H1 (cell line): ENCODE data around the gene CACNG1. TPM values are rescaled to one million over a fixed set of nuclear protein-coding genes. Genes with fewer than 3 reads are reported as not detected.

Source experiments
- CTCF ChIA-PET: fragments of 300-600 bp; sonication (Branson Sonifier 250); formaldehyde crosslinking; loops from one replicate; lab custom pipeline; 2021; ENCODE audit not compliant: partially characterized antibody; lab: Charles Lee
- POLR2A ChIA-PET: fragments of 300-600 bp; sonication (Branson Sonifier 250); formaldehyde crosslinking; loops from one replicate; lab custom pipeline; 2021; ENCODE audit warnings: inconsistent platforms; ENCODE audit not compliant: partially characterized antibody; lab: Charles Lee
- DNase-seq, 2 experiments: peaks; one replicate each; pipeline versions ENCODE4 v3.0.0 to v3.0.0-alpha.2; 2010 to 2022; ENCODE audit warnings: low spot score in 2 of 2, low read depth in 1 of 2, mixed read lengths in 1 of 2
- FAIRE-seq: peaks from 2 replicates; lab custom pipeline; 2011; peaks lifted over from hg19 to GRCh38; lab: Jason Lieb, UNC
- H2AFZ ChIP-seq: 2 replicates; pipeline ENCODE4 v1.8.1; 2012; ENCODE audit warnings: low read length, inconsistent platforms
- H2AK5ac ChIP-seq: 2 replicates; pipeline ENCODE4 v1.6.1; 2013; ENCODE audit warnings: low read depth, low read length
- H2BK120ac ChIP-seq: replicated peaks from 2 replicates; pipeline ENCODE3; 2013; ENCODE audit warnings: low read depth, low read length, inconsistent platforms
- H2BK12ac ChIP-seq: 2 replicates; pipeline ENCODE4 v1.6.1; 2013; ENCODE audit warnings: low read depth, low read length
- H2BK15ac ChIP-seq: 2 replicates; pipeline ENCODE4 v1.6.1; 2013; ENCODE audit warnings: low read length
- H2BK20ac ChIP-seq: 2 replicates; pipeline ENCODE4 v1.6.1; 2013; ENCODE audit warnings: low read length
- H2BK5ac ChIP-seq: 2 replicates; pipeline ENCODE4 v1.6.1; 2013; ENCODE audit warnings: low read depth, low read length
- H3K14ac ChIP-seq: 2 replicates; pipeline ENCODE4 v1.6.1; 2013; ENCODE audit warnings: inconsistent platforms; ENCODE audit not compliant: insufficient read length
- H3K18ac ChIP-seq: 2 replicates; pipeline ENCODE4 v1.6.1; 2013; ENCODE audit warnings: low read length; ENCODE audit errors: extremely low read depth
- H3K23ac ChIP-seq: 2 replicates; pipeline ENCODE4 v1.6.1; 2013; ENCODE audit warnings: inconsistent platforms; ENCODE audit not compliant: insufficient read length
- H3K23me2 ChIP-seq: 2 replicates; pipeline ENCODE4 v1.6.1; 2013; ENCODE audit warnings: low read depth, low read length
- H3K27ac ChIP-seq: 2 replicates; pipeline ENCODE4 v1.6.1; 2011; ENCODE audit warnings: low read depth, low read length, inconsistent platforms
- H3K27me3 ChIP-seq, 4 experiments: replicated peaks in 1 of 4; 1 replicate in 1 of 4; 2 replicates in 3 of 4; pipeline versions ENCODE4 v1.6.1 to v1.8.1; 2011 to 2013; ENCODE audit warnings: low read length in 3 of 4, mild to moderate bottlenecking in 3 of 4, inconsistent platforms in 2 of 4, mixed read lengths in 2 of 4, moderate library complexity in 1 of 4; ENCODE audit not compliant: control insufficient read depth in 3 of 4, insufficient read depth in 3 of 4; ENCODE audit errors: extremely low read depth in 1 of 4
- H3K36me3 ChIP-seq, 4 experiments: 2 replicates each; pipeline versions ENCODE4 v1.6.1 to v1.8.1; 2011 to 2013; ENCODE audit warnings: mild to moderate bottlenecking in 4 of 4, low read length in 3 of 4, moderate library complexity in 2 of 4, control low read depth in 1 of 4, inconsistent platforms in 1 of 4; ENCODE audit not compliant: insufficient read depth in 4 of 4, control insufficient read depth in 2 of 4
- H3K4ac ChIP-seq: replicated peaks from 2 replicates; pipeline ENCODE3; 2013; ENCODE audit warnings: low read length, low read depth, mixed read lengths, inconsistent platforms; ENCODE audit not compliant: insufficient read length
- H3K4me1 ChIP-seq, 4 experiments: replicated peaks in 1 of 4; 1 replicate in 1 of 4; 2 replicates in 3 of 4; pipeline versions ENCODE4 v1.6.1 to v1.8.1; 2011 to 2013; ENCODE audit warnings: low read length in 3 of 4, inconsistent platforms in 2 of 4, mixed read lengths in 1 of 4; ENCODE audit not compliant: insufficient read depth in 4 of 4, control insufficient read depth in 3 of 4
- H3K4me2 ChIP-seq, 2 experiments: 2 replicates each; pipeline versions ENCODE4 v1.6.1 to v1.8.1; 2011 to 2013; ENCODE audit warnings: low read depth in 2 of 2, low read length in 2 of 2, control low read depth in 1 of 2, inconsistent platforms in 1 of 2, mild to moderate bottlenecking in 1 of 2; ENCODE audit not compliant: insufficient read depth in 1 of 2
- H3K4me3 ChIP-seq, 4 experiments: fragments of 200-600, 300-600 bp in 1 of 4; sonication (generic), shearing (Covaris generic), sonication (Bioruptor Twin) in 1 of 4; 2 replicates each; pipeline versions ENCODE4 v1.5.1 to v1.8.1; 2011 to 2016; ENCODE audit warnings: low read length in 4 of 4, low read depth in 3 of 4, control low read depth in 2 of 4, inconsistent platforms in 2 of 4, mild to moderate bottlenecking in 2 of 4, mixed read lengths in 1 of 4, moderate library complexity in 1 of 4; ENCODE audit not compliant: insufficient read depth in 2 of 4; ENCODE audit errors: extremely low read depth in 1 of 4
- H3K56ac ChIP-seq: replicated peaks from 2 replicates; pipeline ENCODE3; 2013; ENCODE audit warnings: low read depth, mild to moderate bottlenecking, mixed read lengths, low read length, inconsistent platforms; ENCODE audit not compliant: insufficient read length
- H3K79me1 ChIP-seq: 2 replicates; pipeline ENCODE4 v1.6.1; 2013; ENCODE audit warnings: low read depth, low read length, control low read depth
- H3K79me2 ChIP-seq, 2 experiments: 2 replicates each; pipeline versions ENCODE4 v1.6.1 to v1.8.1; 2012 to 2013; ENCODE audit warnings: low read length in 2 of 2, mild to moderate bottlenecking in 2 of 2, inconsistent platforms in 1 of 2; ENCODE audit not compliant: insufficient read depth in 2 of 2, control insufficient read depth in 1 of 2
- H3K9ac ChIP-seq, 4 experiments: replicated peaks in 1 of 4; 1 replicate in 1 of 4; 2 replicates in 3 of 4; pipeline versions ENCODE4 v1.6.1 to v1.8.1; 2011 to 2013; ENCODE audit warnings: low read depth in 3 of 4, low read length in 3 of 4, control low read depth in 2 of 4, mild to moderate bottlenecking in 2 of 4, moderate library complexity in 2 of 4, inconsistent platforms in 1 of 4; ENCODE audit errors: extremely low read depth in 1 of 4
- H3K9me3 ChIP-seq, 2 experiments: 2 replicates each; pipeline versions ENCODE4 v1.6.1 to v1.8.1; 2012 to 2013; ENCODE audit warnings: mild to moderate bottlenecking in 2 of 2, moderate library complexity in 2 of 2, control low read depth in 1 of 2, inconsistent platforms in 1 of 2, low read depth in 1 of 2, low read length in 1 of 2, mixed read lengths in 1 of 2; ENCODE audit not compliant: insufficient read depth in 2 of 2
- H4K20me1 ChIP-seq, 2 experiments: replicated peaks in 1 of 2; 2 replicates each; pipeline versions ENCODE3 to v1.8.1; 2011 to 2013; ENCODE audit warnings: inconsistent platforms in 2 of 2, low read length in 2 of 2, mild to moderate bottlenecking in 1 of 2; ENCODE audit not compliant: insufficient read depth in 2 of 2, control insufficient read depth in 1 of 2
- H4K5ac ChIP-seq: 2 replicates; pipeline ENCODE4 v1.6.1; 2013; ENCODE audit warnings: low read length, low read depth, mixed read lengths, inconsistent platforms; ENCODE audit not compliant: insufficient read length
- H4K8ac ChIP-seq: 2 replicates; pipeline ENCODE4 v1.8.0; 2013; ENCODE audit warnings: mild to moderate bottlenecking, moderate library complexity, low read length, inconsistent platforms; ENCODE audit not compliant: insufficient read depth; ENCODE audit errors: extremely low read depth
- H4K91ac ChIP-seq: replicated peaks from 2 replicates; pipeline ENCODE3; 2013; ENCODE audit warnings: low read length, mixed read lengths, inconsistent platforms; ENCODE audit not compliant: insufficient read length
- BACH1 ChIP-seq: IDR thresholded peaks from 2 replicates; pipeline ENCODE4 v1.6.1; 2012; ENCODE audit warnings: low read length, improper control_type of control experiment
- CBX5 ChIP-seq: fragments of 300-800, 300-1000 bp; sonication (generic); IDR thresholded peaks from 2 replicates; pipeline ENCODE4 v1.7.1; 2016; ENCODE audit warnings: antibody characterized with exemption, low read length, low read depth
- CTCF ChIP-seq, 3 experiments: IDR thresholded peaks; 1 replicate in 2 of 3; 2 replicates in 1 of 3; pipeline versions ENCODE4 v1.5.1 to v1.6.1; 2011; ENCODE audit warnings: low read length in 3 of 3, mild to moderate bottlenecking in 3 of 3, inconsistent platforms in 2 of 3, low read depth in 1 of 3, moderate library complexity in 1 of 3; ENCODE audit not compliant: insufficient read depth in 1 of 3; ENCODE audit errors: control extremely low read depth in 1 of 3
- FOSL1 ChIP-seq: IDR thresholded peaks from 2 replicates; pipeline ENCODE4 v1.6.1; 2011; ENCODE audit warnings: mild to moderate bottlenecking, low read depth, low read length, moderate library complexity; ENCODE audit not compliant: insufficient read depth
- KDM1A ChIP-seq: fragments of 200-600, 300-600 bp; sonication (generic); IDR thresholded peaks from 2 replicates; pipeline ENCODE4 v1.7.1; 2016; ENCODE audit warnings: mild to moderate bottlenecking, low read length, borderline replicate concordance
- PHF8 ChIP-seq: fragments of 200-600 bp; sonication (generic); conservative IDR thresholded peaks from 2 replicates; pipeline ENCODE4 v1.7.1; 2012; ENCODE audit warnings: low read depth, mild to moderate bottlenecking, inconsistent platforms, low read length, moderate library complexity
- RBBP5 ChIP-seq: IDR thresholded peaks from 2 replicates; pipeline ENCODE4 v1.7.1; 2012; ENCODE audit warnings: low read depth, mild to moderate bottlenecking, inconsistent platforms, low read length, moderate library complexity, borderline replicate concordance
- SAP30 ChIP-seq: fragments of 300-600 bp; sonication (generic); IDR thresholded peaks from 2 replicates; pipeline ENCODE4 v1.7.1; 2012; ENCODE audit warnings: low read length, moderate library complexity, mild to moderate bottlenecking, inconsistent platforms; ENCODE audit not compliant: insufficient read depth, insufficient replicate concordance
- SP4 ChIP-seq: IDR thresholded peaks from 2 replicates; pipeline ENCODE4 v1.6.1; 2012; ENCODE audit warnings: low read length, inconsistent platforms
- TBP ChIP-seq: IDR thresholded peaks from 2 replicates; pipeline ENCODE4 v1.6.1; 2011; ENCODE audit warnings: low read depth, low read length, improper control_type of control experiment
- YY1 ChIP-seq: IDR thresholded peaks from 2 replicates; pipeline ENCODE4 v1.6.1; 2011; ENCODE audit warnings: low read depth, mild to moderate bottlenecking, low read length
- ZNF274 ChIP-seq: IDR thresholded peaks from 2 replicates; pipeline ENCODE4 v1.7.0; 2012; ENCODE audit warnings: low read length, borderline replicate concordance; ENCODE audit errors: extremely low read depth
- WGBS, 2 experiments: shearing (Covaris generic) in 1 of 2; methylation state at CpG; one replicate each; pipeline versions ENCODE4 v1.1.6 to v1.1.7; 2013 to 2015; ENCODE audit warnings: low lambda C conversion rate in 2 of 2, mixed read lengths in 2 of 2, inconsistent platforms in 1 of 2, low coverage in 1 of 2, missing lambda C conversion rate in 1 of 2; ENCODE audit not compliant: insufficient replicate concordance in 2 of 2, insufficient coverage in 1 of 2, insufficient read length in 1 of 2; ENCODE audit errors: extremely low coverage in 1 of 2, missing lambda C conversion rate in 1 of 2; 5-methylcytosine and 5-hydroxymethylcytosine counted together
- polyA plus RNA-seq, 7 experiments: library from polyadenylated mRNA; depleted of rRNA in 3 of 7; stranded (reverse) in 5 of 7; unstranded in 2 of 7; fragments of >200 nt in 5 of 7; fragments of 200-250 nt in 2 of 7; gene quantifications; 1 replicate in 5 of 7; 2 replicates in 1 of 7; 4 replicates in 1 of 7; pipeline versions ENCODE4 v1.2.1 to v1.2.3, GENCODE V29; 2011 to 2013; ENCODE audit warnings: missing spikeins in 2 of 7, mixed read lengths in 2 of 7
- total RNA-seq: library from RNA; stranded (reverse); fragmentation: NEBNext Ultra II Directional; extraction: Animal tissue kit (Norgen Biotek cat#: 25700); gene quantifications from 2 replicates; pipeline ENCODE4 v1.2.1, GENCODE V29; 2021

The CACNG1 gene
- total and polyA plus RNA-seq, 2 of the 8 experiments (the other 6 are each of a cell fraction or from before 2014, with no cell fraction given): not detected

DNA sequence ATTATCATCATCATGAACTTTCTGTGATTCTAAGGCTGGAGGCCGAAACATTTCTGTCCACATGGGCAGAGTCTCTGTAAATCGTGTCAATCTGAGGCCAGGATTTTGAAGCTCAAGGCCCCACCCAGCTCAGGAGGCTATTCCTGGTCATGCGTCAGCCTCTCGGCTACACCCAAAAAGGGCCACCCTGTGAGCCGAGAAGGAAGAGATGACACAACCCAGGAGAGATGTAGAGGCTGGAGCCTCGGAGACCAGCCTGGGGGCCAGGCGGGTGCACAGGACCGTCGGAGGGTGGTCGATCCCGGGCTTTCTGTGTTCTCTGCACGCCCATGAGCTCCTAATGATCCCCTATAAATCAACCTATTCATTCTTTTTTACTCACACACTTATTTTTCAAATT, 1.1 kb upstream of the CACNG1 start:
- no peaks in the 10 kb centered on the region for H3K79me1 ChIP-seq
- H3K4me3 ChIP-seq: no peak overlapping the region
- H2BK20ac ChIP-seq: no peak overlapping the region
- CTCF ChIA-PET: interaction anchor here (0.8 to 1.7 kb wide), 8 partner anchors 12 to 213 kb away, joined by 3 to 15 read pairs (median 3); no protein-coding TSS in a partner anchor
- POLR2A ChIA-PET: interaction anchor here (0.9 to 1.4 kb wide), 2 partner anchors 10 to 12 kb away, joined by 3 to 4 read pairs; no protein-coding TSS in a partner anchor
- no peak overlapping the region for H4K91ac ChIP-seq
- H2BK15ac ChIP-seq: no peak overlapping the region
- no peak overlapping the region for H3K18ac ChIP-seq
- H3K36me3 ChIP-seq: no peaks in the 10 kb centered on the region; a peak in 1 of 8 replicates
- no peak overlapping the region for H3K9ac ChIP-seq
- H4K20me1 ChIP-seq: no peaks in the 10 kb centered on the region
- no peak overlapping the region for H2AFZ ChIP-seq
- no peak overlapping the region for H3K14ac ChIP-seq
- H3K79me2 ChIP-seq: no peaks in the 10 kb centered on the region
- no peak overlapping the region for H3K56ac ChIP-seq
- no peak overlapping the region for H3K27ac ChIP-seq
- no peaks in the 10 kb centered on the region for H3K23me2 ChIP-seq
- no peak overlapping the region for H3K4me2 ChIP-seq
- no peak overlapping the region for H3K23ac ChIP-seq
- WGBS, 2 experiments: 90% methylated on average over 12 of the region's 12 CpGs; no CpG with 5 or more reads in 1 of the 2 experiments
- no peak overlapping the region for H4K5ac ChIP-seq
- H3K27me3 ChIP-seq: no peaks in the 10 kb centered on the region
- no peak overlapping the region for H2AK5ac ChIP-seq
- no peak overlapping the region for H2BK12ac ChIP-seq
- DNase-seq (no peak), FAIRE-seq (no peak)
- H4K8ac ChIP-seq: no peak overlapping the region
- no peak overlapping the region for H2BK120ac ChIP-seq
- H3K4me1 ChIP-seq: 0 out of 7 replicates have a peak, but pooled peaks cover 0 to 3% (median under 1%) of the 10 kb centered on the region in 4 experiments
- no peak overlapping the region for H3K4ac ChIP-seq
- peaks cover 4% of the 10 kb centered on the region in 2 experiments; a peak in 2 of 4 replicates for H3K9me3 ChIP-seq
- no peak overlapping the region for H2BK5ac ChIP-seq
- TF ChIP-seq CTCF (IDR thresholded peaks at IDR 0.05; ENCODE audit: control extremely low read depth in 1 of 3, insufficient read depth in 1 of 3, low read depth in 1 of 3, low read length in 3 of 3): no peak
- TF ChIP-seq PHF8: no peak
- TF ChIP-seq FOSL1: no peak
- TF ChIP-seq KDM1A: no peak
- no peak for TF ChIP-seq SAP30
- TF ChIP-seq CBX5: no peak
- TF ChIP-seq BACH1: no peak
- no peak for TF ChIP-seq RBBP5
- no peak for TF ChIP-seq YY1
- no peak for TF ChIP-seq TBP
- TF ChIP-seq SP4: no peak
- TF ChIP-seq ZNF274: no peak
